HG03439 (cell line): ENCODE results near the gene MMP3.

Experiments used
- ATAC-seq: cut with Tn5 transposase; IDR thresholded peaks from one replicate; pipeline ENCODE4 v1.9.1; 2021; ENCODE audit warnings: mild to moderate bottlenecking, moderate library complexity; ENCODE audit not compliant: unreplicated experiment

MMP3 gene

DNA sequence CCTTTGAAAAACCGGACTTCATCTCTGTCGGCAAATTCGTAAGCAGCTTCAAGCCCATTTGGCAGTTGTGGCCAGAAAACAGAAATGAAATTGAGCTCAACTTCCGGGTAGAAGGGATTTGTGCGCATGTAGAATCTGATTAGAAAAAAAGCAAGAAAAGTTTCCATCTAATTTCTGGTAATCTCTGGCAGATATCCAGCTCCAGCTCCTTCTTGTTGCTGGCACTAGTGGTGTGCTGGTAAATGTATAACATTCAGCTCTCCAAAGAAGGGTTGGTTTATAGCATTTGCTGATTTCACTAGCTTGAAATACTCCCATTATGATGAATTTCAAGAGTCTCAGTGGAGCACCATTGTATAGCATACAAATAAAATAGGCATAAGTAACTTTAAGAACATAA is 50.8 kb downstream of the MMP3 start:
- no peak for ATAC-seq

DNA sequence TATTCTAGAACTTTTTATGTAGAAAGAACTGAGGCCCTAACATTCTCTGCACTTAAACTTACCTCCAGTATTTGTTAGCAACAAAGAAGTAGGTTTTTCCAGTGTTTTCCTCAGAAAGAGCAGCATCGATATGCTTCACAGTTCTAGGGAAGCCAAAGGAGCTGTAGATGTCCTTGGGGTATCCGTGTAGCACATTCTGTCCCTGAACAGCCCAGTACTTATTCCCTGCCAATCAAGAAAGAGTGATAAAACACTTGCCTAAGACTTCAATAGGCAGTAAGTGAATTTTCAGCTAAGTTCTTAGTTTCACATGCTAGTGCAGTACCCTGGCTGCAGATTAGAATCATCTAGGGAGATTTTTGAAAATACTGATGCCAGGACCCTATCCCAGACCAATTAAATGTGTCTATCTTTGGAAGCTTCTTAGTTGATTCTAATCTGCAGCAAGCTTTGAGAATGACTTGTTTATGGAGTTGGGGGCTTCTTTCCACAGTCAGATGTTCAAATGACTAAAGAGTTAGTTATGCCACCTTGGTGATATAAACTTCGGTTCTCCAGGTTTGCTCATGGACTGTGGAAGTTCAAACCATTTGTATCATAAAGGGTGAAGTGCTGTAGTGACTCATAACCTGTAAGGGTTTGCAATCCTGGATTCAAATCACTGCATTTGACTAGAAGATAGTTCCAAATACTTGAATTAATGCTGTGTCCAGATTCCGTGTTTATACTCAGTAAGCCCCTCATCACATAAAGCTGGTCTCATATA is 52.0 kb downstream of the MMP3 start:
- no peak for ATAC-seq

DNA sequence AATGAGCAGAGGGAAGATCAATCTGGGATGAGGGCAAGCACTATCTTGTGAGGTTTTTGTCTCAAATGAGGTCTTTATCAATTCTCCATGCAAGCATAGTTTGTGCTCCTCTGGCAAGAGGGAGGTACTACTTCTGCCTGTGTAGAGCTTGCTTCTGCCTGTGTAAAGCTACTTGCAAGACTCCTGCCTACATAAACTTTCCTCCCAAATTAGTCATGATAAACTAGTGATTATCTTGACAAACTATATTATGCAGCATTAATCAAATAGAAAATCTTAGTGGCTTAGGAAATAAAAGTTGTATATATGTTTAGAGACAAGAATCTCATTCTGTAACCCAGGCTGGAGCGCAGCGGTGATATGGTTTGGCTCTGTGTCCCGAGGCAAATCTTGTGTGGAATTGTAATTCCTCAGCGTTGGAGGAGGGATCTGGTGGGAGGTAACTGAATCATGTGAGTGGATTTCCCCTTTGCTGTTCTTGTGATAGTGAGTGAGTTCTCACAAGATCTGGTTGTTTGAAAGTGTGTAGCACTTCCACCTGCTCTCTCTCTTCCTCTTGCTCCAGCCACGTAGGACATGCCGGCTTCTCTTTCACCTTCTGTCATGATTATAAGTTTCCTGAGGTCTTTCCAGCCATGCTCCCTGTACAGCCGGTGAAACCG is 54.9 kb downstream of the MMP3 start:
- no peak for ATAC-seq
